DMS 273 treated with DMSO at 0.1 percent for 48 hours (cell line): Measurements from ENCODE around the gene PEF1.
A peak's percentile ranks its signal among the peaks of the same experiment; 100 is the strongest.

Experiments used
- DNase-seq: peaks from one replicate; lab custom pipeline; 2025; lab: John Stamatoyannopoulos, UW

PEF1 gene

GRCh38 chr1:31627930-31628559 lies 16.6 kb downstream of the PEF1 start:
- peak; percentile 83 for DNase-seq

- peak; percentile 80 for DNase-seq
Observed at GRCh38 chr1:31627301-31627929, 17.3 kb downstream of the PEF1 start.

GRCh38 chr1:31626223-31627207 lies 18.2 kb downstream of the PEF1 start:
- DNase-seq, result peak; percentile 60

GRCh38 chr1:31625561-31626222 lies 19.0 kb downstream of the PEF1 start:
- DNase-seq, result no peak

GRCh38 chr1:31624731-31625514 lies 19.8 kb downstream of the PEF1 start:
- no peak for DNase-seq

DNA sequence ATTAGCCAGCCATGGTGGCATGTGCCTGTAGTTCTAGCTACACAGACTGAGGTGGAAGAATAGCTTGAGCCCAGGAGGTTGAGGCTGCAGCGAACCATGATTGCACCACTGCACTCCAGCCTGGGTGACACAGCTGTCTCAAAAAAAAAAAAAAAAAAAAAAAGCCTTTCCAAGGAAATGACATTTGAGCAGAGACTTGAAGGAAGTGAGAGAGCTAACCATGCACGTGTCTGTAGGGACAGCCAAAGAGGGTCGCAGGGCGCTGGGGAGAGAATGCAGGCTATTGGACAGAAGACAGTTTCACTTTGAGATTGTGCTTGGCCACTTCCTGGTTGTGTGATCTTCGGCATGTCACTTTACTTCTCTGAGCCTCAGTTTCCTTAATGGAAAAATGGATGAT lies 20.4 kb downstream of the PEF1 start:
- no peak for DNase-seq

DNA sequence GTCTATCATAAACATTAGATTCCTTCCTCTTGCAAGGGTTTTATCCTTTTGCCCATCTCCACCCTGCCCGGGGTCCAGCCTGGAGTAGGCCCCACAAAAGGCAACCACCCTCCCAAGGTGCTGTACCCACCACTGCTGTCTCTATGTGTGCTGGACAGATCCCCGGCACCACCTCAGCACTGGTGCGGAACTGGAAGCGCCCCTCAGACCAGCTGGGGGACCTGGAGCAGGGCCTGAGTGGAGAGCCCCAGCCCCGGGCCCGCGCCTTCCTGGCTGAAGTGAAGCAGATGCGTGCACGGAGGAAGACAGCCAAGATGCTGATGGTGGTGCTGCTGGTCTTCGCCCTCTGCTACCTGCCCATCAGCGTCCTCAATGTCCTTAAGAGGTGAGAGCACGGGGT lies 21.3 kb downstream of the PEF1 start:
- no peak for DNase-seq

DNA sequence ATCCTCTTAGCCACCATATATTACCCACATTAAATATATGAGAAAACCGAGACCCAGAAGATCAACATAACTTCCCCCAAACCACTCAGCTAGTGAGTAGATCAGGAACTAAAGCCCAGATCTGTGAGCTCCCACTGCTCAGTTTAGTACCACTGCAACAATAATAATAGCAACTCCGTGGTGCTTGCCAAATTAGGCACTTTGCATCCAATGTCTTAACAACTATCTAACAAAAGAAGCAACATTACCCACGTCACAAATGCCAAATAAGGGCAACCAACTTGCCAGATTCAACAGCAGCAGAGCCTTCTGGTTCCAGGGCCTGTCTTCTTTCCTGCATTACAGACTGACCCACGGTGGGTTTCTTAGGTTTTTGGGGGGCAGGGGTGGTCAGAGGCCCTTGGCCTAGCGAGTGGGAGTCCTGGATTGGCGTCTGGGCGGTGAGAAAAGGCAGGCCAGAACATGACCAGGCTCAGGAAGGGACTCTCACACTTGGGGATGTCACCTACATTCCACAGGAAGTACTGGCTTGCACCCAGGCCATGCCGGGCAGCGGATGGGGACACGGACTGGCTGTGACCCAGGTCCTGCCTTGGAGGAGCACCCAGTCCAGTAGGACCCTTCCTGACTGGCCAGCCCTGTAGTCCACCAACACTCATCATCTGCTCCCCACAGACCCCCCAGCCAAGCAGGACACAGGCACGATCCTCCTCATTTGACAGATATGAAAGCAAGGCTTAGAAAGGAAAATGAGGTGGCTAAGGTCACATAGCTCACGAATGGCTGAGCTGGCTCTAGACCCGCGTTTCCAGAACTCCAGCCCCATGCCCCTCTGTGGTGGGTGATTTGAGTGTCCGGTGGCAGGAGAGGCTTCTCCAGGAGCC lies 22.6 kb downstream of the PEF1 start:
- no peak for DNase-seq

DNA sequence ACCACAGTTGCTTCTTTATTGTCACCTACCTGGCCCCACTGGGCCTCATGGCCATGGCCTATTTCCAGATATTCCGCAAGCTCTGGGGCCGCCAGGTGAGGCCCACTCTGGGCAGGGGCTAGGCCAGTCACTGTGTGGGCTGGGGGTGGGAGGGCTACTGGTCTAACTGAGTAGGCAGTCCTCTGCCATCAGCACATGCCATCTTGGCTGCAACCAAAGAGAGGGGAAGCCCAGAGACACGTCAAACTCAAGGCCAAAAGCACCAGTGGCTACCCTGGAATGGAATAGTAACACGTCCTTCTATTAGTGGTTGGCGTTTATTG lies 23.2 kb downstream of the PEF1 start:
- no peak for DNase-seq

DNA sequence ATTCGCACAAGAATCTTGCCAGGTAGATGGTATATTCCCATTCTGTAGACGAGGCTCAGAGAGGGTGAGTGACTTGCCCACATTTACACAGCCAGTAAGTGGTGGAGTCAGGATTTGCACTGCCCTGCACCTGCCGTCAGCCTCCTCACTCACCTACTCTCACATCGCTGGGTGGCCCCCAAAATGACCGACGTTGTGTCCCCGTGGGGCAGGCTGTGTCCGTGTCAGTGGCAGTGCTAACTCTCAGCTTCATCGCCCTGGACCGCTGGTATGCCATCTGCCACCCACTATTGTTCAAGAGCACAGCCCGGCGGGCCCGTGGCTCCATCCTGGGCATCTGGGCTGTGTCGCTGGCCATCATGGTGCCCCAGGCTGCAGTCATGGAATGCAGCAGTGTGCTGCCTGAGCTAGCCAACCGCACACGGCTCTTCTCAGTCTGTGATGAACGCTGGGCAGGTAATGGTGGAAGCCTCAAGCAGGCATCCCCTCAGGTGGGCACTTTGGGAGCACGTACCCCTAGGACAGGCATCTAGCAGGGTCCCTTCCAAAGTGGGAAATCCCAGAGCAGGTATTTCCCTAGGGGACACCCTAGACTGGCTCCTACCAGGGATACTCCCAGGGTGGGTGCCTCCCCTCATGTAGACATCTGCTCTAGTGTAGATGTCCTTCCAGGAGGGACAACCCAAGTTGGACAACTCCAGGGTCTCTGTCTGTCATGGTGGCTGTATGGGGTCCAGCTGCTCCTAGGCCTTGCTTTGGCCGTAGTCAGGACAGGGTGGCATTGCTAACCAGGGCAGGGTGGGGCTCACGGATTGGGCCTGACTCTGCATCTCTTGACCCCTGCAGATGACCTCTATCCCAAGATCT lies 23.8 kb downstream of the PEF1 start:
- no peak for DNase-seq

GRCh38 chr1:31618916-31619846 lies 25.5 kb downstream of the PEF1 start:
- DNase-seq, result no peak

- no peak for DNase-seq
Observed at GRCh38 chr1:31617916-31618746, 26.5 kb downstream of the PEF1 start.

DNA sequence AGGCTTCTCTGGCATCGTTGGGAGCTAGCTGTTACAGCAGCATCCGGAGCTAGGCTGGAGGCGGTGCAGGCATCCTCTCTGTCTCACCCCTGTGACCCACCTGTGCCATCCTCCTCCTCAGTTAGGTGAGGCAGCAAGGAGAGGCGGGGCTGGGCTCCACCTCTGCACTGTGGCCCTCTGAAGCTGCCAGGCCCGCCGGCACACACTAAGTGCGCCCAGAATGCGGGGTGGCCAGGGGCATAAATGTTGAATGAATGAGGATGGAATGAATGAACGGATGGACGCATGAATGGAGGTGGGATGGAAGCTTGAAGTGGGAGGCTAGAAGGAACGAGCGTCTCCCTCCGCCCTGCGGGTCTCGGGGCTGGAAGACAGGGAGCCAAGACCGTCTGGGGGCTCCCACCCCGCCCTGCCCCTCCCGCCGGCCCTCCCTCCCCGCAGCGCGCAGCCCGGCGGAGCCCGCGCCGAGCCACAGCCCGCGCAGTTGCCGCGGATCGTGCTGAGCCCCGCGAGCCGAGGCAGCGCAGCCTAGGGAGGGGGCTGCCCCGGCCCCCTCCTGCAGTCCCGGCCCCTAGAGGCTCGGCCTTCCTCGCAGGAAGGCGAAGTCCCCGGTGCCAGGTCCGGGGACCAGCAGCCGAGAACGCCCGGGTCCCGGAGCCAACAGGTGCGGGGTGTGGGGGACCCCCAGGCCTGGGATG lies 27.3 kb downstream of the PEF1 start, which contains the start of gene HCRTR1:
TSS of gene HCRTR1 (plus strand) at position 472 of the 698 bp plus-strand sequence. CDS start 1,504 bp downstream, outside the sequence.
- no peak for DNase-seq

- no peak for DNase-seq
Observed at GRCh38 chr1:31615939-31616338, 28.7 kb downstream of the PEF1 start.

GRCh38 chr1:31615414-31615813 lies 29.3 kb downstream of the PEF1 start:
- DNase-seq, result no peak

DNA sequence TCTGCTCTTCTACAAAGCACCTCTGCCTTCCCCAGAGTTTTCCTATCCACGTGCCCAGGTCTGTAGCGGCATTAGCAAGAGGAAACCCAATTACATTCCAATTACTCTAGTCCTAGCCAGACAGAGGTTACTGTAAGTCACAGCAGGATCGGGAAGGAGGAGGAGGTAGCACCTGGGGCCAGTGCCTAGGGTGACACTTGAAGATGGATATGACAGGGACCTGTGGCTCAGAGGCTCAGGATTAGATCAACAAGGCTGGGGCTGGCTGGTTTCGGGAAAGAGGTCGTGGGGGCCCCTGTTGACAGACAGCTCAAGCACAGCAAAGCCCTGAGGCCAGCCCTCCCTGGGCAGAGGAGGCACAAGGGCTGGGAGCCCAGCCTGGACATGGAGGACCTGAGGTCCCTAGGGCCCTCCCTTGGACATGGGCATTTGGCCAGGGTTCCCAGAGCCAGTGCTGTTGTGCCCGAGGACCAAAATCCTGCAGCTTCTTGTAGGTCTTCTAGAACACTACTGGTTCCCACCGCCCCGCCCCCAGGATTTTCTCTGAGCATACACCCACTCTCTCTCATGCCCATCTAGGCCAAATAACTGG lies 30.2 kb downstream of the PEF1 start:
- DNase-seq, result no peak
